Endometrial microvascular endothelial cells (primary cell): Measurements from ENCODE around the gene BSPRY. TPM values are rescaled to one million over a fixed set of nuclear protein-coding genes. Genes with fewer than 3 reads are reported as not detected.
"Not testable (repeated sequence)": the region's sequence is repeated elsewhere in the genome, so short reads cannot be mapped to it uniquely, and the experiment has no call there.

Experiments used
- in situ Hi-C: cut with HindIII; loops from 2 replicates; pipeline ENCODE4 v1.10.0; 2017; ENCODE audit warnings: low sequenced_read_pairs, low pct_unique_long_range_greater_than_20kb; ENCODE audit errors: inconsistent ontology term
- total RNA-seq: library from RNA; depleted of rRNA; stranded (reverse); fragments of >200 nt; gene quantifications from one replicate; pipeline ENCODE4 v1.2.3, GENCODE V29; 2015; ENCODE audit errors: inconsistent ontology term

The BSPRY gene
- total RNA-seq, 1 donor from 2014 or later = not detected

DNA sequence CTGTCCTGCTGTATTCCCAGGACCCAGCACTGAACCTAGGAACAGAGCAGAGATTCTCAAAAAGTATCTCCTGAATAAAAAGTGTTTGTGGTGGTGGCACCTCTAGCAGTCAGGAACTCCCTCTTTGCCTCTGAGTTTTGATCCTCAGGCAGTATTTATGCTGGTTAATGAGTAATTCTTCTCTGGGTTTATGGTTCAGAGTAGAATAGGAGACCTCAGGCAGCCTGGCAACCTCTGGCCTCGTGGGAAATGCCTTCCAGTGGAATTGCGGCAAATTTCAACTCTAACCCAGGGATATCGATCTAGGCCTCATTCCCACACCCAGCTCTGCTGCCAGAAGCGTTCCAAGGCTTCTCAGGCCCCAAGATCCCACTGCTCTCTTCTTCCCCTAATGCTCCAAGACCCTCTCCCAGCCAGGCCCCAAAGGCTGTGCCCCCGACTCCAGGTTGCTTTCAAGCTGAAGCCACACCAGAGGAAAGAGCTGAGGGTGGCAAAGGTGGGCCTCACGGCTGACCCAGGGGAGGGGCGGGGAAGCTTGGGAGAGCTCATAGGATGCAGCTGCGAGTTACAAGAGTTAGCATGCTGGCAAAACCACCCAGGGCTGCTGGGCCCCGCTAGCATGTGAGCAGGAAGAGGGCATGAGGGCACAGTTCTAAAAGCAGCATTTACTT, 38.4 kb downstream of the BSPRY start:
- in situ Hi-C loops = no loop called here

DNA sequence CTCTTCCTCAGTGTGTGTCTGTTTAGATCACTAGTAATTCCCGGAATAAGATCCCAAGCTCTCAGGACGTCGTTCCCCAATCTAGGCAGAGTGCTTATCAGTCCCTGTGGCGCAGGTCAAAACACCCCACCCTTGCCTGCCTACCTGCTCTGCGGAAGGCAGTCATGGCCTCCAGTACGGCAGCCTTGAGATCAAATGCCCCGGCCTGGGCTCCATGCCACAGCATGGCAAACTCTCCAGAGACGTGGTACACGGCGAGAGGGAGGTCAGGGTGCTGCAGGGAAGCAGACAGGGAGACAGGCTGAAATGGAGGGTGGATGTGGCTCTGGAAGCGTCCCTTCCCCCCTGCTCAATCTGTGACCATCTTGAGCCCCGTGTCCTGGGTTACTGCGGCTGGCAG, 39.5 kb downstream of the BSPRY start:
- in situ Hi-C loops = no loop called here

DNA sequence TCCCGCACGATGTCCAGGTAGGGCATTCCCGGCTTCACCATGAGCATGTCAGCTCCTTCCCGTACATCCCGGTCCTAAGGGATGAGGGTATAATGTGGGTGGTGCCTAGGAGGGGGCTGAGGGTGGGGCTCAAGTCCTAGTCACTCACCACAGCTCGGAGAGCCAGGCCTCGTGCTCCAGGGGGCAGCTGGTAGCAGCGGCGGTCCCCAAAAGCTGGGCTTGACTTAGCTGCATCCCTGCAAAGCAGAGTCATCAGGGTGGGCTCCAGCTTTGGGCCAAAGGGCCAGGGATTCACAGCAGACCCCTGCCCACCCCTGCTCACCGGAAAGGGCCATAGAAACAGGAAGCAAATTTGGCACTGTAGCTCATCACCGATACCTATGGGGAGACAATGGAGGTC, 40.1 kb downstream of the BSPRY start:
- in situ Hi-C loops = no loop called here

DNA sequence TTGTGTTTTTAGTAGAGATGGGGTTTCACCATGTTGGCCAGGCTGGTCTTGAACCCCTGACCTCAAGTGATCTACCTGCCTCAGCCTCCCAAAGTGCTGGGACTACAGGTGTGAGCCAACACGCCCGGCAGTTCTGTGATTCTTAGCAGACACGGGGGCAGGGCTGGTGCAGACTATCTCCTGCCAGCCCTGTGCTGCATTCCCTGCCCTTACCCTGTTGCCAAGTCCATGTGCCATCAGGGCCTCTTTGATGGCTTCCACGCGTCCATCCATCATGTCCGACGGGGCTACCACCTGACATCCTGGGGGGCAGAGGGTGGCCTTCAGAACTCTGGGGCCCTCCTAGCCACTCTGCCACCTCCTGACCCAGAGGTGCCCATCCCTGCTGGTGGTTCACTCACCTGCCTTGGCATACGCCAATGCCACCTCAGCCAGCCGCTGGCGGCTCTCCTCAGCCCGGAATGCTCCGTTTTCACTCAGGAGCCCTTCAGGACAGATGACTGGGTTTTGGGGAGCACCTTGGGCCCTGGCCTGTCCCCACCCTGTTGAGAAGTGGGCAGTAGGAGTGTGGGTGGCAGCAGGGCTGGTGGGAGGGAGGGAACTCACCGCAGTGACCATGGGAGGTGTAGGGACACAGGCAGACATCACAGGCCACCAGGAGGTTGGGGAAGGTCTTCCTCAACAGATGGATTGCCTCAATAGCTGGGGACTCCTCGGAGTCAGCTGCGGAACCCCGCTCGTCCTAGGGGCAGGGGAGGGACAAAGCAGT, 41.0 kb downstream of the BSPRY start:
- in situ Hi-C loops = no loop called here

DNA sequence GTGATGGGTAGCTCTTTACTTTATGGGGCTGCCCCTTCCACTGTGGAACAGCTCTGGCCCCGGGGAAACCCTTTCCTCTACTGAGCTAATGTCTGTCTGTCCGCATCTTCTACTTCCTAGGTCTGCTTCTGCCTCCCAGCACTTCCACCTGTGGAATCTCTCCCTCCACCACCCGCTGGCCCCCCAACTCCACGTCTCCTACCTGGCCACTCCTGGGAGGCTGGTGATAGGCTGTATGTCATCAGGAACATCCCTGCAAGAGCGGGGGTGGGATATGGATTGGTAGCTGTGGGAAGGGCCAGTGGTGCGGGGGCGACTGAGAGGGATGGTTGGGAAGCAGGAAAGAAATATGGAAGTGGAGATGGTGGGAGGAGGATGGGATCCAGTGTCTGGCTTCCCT, 42.6 kb downstream of the BSPRY start:
- in situ Hi-C loops = no loop called here

DNA sequence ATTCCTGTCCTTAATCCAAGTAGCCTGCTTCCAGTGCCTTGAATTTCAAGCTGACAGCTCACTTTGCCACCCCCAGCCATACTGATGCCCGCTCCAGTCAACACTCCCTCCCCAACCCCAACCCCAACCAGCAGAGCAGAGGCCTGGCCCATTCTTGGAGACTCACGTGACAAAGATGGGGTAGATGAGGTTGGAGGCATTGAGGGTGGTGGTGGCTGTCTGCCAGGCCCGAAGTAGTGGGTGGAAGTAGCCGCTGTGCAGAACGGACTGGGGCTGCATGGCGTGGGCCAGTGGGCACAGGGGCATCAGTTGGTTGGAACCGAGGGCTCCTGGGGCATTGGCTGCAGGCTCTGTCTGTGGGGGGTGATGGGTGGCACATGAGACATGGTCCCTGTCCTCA, 43.9 kb downstream of the BSPRY start:
- in situ Hi-C loops = no loop called here

DNA sequence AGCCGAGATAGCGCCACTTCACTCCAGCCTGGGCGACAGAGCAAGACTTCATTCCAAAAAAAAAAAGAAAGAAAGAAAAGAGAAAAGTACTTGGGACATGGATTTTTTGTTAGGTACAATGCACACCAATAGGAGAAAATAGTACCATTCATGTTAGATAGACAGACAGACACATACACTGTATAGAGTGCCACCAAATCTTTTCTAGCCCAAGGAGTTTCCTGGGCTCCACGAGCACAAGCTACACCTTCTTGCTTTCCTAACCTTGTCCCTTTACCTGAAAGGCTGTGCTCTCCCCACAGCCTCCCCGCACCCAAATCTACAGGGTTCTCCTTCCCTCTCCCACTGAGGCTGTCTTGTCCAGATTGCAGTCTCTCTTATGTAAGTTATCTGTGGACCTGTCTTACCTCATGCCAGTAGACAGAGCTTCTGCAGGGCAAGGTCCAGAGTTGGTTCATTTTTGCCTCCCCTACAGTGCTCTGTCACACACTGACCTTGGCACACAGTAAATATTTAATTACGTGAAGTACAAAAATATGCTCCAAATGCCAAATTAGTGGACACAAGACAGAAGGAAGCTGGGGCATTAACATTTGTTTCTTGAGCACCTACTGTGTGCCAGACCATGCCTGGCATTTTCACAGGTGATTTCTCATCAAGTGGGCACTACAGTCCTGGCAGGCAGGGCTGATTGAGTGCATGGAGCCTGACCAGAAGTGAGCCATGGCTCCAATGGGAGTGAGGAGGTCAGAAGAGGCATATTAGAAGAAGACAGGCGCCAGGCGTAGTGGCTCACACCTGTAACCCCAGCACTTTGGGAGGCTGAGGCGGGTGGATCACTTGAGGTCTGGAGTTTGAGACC, 45.9 kb downstream of the BSPRY start:
- in situ Hi-C loops = no loop called here

DNA sequence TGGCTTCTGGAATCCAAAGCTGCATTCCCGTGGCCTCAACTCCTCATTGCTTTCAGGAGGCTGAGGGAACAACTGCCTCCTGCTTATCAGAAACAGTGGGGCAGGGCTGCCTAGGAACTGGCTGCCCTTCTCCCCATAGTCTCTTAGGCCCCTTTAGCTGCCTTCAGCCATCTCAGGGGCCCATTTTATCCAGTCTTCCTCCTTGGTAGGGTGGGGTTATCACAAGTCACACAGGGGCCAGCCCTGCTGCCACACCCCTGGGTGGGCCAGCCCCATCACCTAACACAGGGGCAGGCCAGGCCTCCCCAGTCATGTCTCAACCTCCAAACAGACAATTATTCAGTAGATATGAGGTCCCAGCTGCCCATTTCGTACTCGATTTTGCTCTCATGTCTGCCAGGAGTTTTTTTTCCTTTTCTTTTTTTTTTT, 47.9 kb downstream of the BSPRY start:
- in situ Hi-C loops = no loop called here

DNA sequence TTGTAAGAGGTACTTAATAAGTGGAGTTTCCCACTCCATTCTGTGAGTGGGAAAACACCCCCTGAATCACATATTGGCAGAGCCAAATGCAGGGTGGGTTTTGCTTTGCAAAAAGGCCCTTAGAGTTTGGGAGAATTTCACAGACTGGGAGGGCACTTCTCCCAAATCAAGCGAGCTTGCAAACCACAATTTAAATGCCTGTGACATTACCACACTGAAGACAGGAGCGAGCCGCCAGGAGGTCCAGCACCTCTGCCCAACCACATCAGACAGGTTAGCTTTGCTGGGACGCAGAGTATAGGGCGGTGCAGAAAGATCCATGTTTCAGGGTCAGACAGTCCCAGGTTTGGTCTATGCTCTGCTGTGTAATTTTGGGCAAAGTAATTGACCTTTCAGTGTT, 49.5 kb downstream of the BSPRY start:
- in situ Hi-C loops = no loop called here

DNA sequence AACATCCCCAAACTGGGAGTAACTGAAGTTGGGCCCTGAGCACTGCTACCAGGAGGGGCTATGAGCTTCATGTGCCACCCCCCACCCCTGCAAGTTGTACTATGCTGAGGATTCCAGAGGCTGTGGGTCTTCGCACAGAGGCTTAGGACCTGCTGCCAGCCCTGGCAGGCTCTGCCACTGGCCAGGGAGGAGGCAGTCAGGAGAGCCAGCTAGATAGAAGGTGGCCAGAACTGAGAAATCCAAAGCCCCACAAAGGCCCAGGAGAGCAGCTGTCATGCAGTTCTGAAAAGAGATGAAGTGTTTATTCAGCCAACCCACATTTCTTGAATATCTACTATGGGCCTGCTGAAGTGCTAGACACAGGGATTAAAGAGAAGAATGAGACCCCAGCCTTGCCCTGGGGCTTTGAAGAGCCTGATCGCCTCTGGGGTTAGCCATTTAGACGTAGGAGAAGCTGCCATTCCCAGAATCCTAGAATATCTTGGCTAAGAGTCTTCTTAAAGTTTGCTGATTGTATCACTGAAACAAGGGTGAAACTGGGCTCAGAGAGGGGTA, 50.4 kb downstream of the BSPRY start:
- in situ Hi-C loops = no loop called here

DNA sequence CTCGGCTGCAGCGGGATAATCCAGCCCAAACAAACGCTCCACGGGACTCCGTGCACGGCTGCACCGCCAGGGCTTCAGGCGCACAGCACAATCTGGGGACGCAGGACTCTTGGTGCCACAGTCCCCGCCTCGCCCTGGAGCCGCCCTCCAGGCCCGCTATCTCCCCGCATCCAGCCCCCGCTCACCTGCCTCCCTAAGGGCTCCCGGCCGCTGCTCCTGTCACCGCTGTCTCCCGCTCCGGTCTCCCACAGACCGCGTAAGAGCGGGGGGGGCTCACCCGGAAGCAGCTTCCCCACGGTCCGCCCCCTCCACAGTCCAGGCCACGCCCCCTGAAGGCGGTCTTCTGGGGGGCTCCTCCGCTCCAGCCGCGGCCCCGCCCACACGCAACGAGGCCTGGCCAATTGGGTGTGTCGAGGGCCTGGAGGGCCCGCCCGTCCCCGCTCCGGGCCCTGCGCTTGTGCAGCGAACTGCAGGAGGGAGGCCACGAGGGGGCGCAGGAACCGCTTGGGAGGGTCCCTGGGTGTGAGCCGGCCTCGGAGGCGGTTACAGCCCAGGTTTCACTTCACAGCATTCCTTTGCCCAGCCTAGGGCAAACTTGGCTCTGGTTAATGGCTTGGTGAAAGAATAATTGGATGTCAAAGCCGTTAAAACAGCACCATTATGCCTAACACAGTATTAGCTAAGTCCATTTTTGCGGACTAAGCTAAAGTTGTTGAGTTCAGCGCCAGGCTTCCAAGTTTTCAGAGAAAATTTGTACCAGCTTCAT, 51.9 kb downstream of the BSPRY start, which contains the start of gene ALAD:
TSS of gene ALAD (minus strand) at position 258 of the 766 bp plus-strand sequence. CDS start 7,725 bp downstream, outside the sequence.
- in situ Hi-C loops = no loop called here

DNA sequence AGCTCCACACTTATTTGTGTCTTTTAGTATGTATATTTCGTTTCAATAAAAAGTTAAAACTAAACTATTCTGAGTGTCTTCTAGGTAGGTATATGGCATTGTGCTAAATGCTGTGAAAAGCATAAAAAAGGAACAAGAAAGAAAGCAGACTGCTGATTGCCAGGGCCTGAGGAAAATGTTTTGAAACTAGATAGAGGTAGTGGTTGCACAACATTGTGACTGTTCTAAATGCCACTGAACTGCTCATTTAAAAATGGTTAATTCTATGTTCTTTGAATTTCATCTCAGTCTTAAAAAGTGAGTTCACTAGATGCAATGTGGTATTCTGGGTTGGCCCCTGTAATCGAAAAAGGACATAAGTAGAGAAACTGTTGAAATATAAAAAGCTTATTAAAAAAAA, 54.3 kb downstream of the BSPRY start:
- in situ Hi-C loops = no loop called here

DNA sequence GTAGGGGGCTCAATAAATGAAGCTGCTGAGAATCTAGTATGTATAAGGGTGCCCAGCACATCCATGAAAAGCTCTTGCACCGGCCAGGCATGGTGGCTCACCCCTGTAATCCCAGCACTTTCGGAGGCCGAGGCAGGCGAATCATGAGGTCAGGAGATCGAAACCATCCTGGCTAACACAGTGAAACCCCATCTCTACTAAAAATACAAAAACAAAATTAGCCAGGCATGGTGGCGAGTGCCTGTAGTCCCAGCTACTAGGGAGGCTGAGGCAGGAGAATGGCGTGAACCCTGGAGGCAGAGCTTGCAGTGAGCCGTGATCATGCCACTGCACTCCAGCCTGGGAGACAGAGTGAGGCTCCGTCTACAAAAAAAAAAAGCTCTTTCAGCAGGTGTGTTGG, 57.0 kb downstream of the BSPRY start:
- in situ Hi-C loops = not testable (repeated sequence)

DNA sequence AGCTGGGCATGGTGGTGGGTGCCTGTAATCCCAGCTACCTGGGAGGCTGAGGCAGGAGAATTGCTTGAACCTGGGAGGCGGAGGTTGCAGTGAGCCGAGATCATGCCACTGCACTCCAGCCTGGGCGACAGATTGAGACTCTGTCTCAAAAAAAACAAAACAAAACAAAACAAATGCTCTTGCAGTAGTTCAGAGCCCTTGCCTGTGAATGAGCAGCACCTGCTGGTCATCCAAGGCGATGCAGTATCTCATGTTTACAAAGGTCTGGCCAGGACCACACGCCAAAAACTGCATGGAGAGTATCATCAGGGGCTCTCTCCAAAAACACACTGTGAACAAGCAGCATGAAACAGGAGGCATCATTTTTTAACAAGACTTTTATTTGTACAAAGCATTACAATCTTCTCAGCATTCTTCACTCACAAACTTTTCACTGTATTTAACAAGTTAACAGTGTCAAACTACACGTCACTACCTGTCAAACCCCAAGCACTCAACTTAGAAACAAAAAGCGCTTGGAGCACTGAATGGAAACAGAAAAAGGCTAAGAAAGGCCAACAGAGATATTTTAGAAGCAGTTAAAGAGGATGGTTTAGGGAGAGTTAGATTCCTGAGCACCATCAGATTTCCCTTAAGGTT, 57.7 kb downstream of the BSPRY start:
- in situ Hi-C loops = not testable (repeated sequence)

DNA sequence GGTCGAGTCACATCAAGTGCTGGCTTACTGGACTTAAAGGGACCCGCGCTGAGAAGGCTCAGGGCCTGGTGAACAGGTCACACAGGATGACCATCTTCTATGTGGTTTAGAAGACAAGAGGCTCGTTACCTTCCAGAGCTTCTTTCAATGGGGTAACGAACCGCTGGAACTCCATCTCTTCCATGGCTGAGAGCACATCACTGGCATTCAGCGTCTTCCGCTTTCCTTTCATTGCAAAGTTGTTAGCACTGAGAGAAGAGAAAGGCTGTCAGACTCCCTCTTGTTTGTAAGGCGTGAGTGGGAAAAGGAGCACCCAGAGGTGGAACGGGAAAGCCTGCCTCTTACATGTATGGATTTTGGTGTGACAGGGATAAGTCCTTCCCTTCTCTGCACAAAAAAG, 60.1 kb downstream of the BSPRY start:
- in situ Hi-C loops = no loop called here

DNA sequence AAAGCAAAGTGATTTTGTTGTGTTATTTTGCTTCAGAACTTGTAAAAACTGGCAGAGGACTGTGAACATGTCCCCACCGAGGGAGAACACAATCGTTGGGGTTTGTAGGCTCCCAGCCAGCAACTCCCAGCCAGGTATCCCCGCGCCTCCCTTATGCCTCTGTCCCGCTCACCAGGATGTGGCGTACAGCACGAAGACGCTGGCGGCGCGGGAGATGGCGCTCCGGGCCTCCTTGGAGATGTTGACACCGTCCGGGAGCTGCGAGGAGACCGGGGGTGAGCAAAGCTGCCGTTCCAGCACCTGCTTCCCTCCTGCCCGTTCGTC, 60.5 kb downstream of the BSPRY start:
- in situ Hi-C loops = no loop called here

DNA sequence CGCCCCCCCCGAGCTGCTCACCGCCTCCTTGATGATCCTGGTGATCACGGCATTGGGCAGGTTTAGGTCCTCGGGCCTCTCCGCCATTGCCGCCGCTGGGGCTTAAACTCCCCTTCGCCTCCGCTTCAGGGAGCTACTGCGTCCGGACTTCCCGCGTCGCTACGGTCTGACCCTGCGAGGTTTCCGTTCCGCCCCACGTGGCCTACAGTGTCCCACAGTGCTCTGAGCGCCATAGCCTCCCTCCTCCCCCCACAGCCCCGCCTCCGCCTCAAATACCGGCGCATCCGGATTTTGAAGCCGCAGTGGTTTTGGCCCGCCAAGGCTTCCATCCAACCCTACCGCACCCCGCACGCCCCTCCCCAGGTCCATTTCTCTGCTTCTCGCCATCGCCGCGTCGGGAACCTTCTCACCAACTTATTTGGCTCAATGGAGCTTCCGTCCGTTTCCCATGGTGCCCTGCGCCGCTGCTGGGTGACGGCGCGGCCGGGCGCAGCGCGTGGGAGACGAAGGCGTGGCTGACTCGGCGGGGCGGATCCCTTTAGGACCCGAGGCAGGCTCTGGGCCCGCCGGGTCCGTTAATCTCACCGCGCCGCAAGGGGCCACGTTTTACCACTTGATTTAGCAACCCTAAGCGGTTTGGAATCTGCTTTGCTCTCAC, 61.0 kb downstream of the BSPRY start, which contains the start of the genes C9orf43 and POLE3:
TSS of gene C9orf43 (plus strand) at position 541 of the 658 bp plus-strand sequence. CDS start 2,747 bp downstream, outside the sequence.
TSS of gene POLE3 (minus strand) at position 469 of the 658 bp plus-strand sequence. CDS start at position 87, 382 bp downstream.
- in situ Hi-C loops = no loop called here
